Activated CD4-positive, alpha-beta T cell treated with anti-CD3 and anti-CD28 coated beads, Interleukin-2, amount 10 ng/mL, durations not matched to agents 7 days and 5 days (primary cell): ENCODE data around the gene CERS6. TPM values are rescaled to one million over a fixed set of nuclear protein-coding genes. Genes with fewer than 3 reads are reported as not detected.

Source experiments
- CTCF ChIA-PET: fragments of 350-600 bp; sonication (Branson Sonifier 250); formaldehyde crosslinking; loops from one replicate; lab custom pipeline; 2021; ENCODE audit warnings: antibody characterized with exemption; lab: Charles Lee
- POLR2A ChIA-PET: fragments of 350-600 bp; sonication (Branson Sonifier 250); formaldehyde crosslinking; loops from one replicate; lab custom pipeline; 2021; ENCODE audit warnings: antibody characterized with exemption; lab: Charles Lee
- DNase-seq: peaks from one replicate; pipeline ENCODE4 v3.0.0-alpha.2; 2020
- H3K27ac Mint-ChIP-seq: one replicate; pipeline ENCODE4 v1.8.0; 2021; ENCODE audit warnings: mild to moderate bottlenecking, moderate library complexity, mixed read lengths
- H3K27me3 Mint-ChIP-seq: one replicate; pipeline ENCODE4 v1.8.0; 2021; ENCODE audit warnings: mixed read lengths
- H3K36me3 Mint-ChIP-seq: one replicate; pipeline ENCODE4 v1.8.0; 2021; ENCODE audit warnings: low read depth, mixed read lengths
- H3K4me1 Mint-ChIP-seq: one replicate; pipeline ENCODE4 v1.8.0; 2021; ENCODE audit warnings: mixed read lengths
- H3K4me3 Mint-ChIP-seq: one replicate; pipeline ENCODE4 v1.8.0; 2021; ENCODE audit warnings: mild to moderate bottlenecking, moderate library complexity, mixed read lengths
- H3K9me3 Mint-ChIP-seq: one replicate; pipeline ENCODE4 v1.8.0; 2021; ENCODE audit warnings: mixed read lengths
- total RNA-seq, 2 experiments: library from RNA; stranded (reverse); gene quantifications; one replicate each; pipeline ENCODE4 v1.2.3, GENCODE V29; 2021

CERS6 gene
- total RNA-seq, 2 experiments from 2014 or later, result 12.1 to 14.9 TPM

DNA sequence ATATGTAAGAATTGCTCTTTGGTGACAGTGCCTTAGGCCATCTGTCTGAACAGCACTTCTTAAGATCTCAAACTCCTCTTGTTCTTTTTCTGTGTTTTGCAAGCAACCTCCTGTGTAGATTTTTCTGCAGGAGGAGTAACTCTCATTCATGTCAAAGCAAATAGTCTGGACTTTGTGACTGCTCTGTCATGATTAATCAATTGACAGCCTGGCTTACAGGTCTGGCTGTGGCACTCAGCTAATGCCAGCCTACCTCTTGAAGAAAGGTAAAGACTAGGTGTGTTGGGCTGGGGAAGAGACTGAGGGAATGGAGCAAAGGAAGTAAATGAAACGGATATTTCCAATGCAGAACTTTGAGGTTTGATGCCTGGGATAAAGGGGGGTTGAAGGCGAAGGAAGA, 156.6 kb downstream of the CERS6 start:
- Mint-ChIP-seq H3K4me3 (no peak overlapping the region), H3K36me3 (peaks cover 28% of the 10 kb centered on the region), H3K4me1 (peaks cover 17% of the 10 kb centered on the region), H3K27ac (no peak overlapping the region), H3K9me3 (peaks cover 13% of the 10 kb centered on the region), H3K27me3 (no peaks in the 10 kb centered on the region)
- no peak for DNase-seq
- CTCF ChIA-PET, result no interaction called here
- POLR2A ChIA-PET, result no interaction called here

DNA sequence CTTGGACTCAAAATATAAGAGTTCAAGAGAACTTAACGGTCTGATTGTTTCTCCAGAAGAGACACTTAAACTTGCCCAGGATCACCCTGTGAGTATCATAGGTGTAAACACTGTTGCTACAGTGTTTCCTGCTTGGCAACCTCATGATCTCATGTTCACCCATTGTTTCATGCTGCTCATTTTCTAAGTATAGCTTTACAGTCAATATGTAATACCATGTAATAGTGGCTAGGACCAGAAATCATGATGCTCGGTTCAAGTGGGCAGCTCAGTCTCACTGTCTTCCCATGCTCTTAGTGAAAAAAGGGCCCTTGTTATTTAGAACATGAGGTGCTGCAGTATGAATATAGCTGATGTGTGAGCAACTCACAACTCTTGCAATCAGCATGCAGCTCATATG, 157.5 kb downstream of the CERS6 start:
- no peak for DNase-seq
- Mint-ChIP-seq H3K4me1 (peaks cover 15% of the 10 kb centered on the region), H3K36me3 (peaks cover 25% of the 10 kb centered on the region), H3K9me3 (peaks cover 13% of the 10 kb centered on the region), H3K4me3 (no peak overlapping the region), H3K27me3 (no peaks in the 10 kb centered on the region), H3K27ac (no peak overlapping the region)
- ChIA-PET POLR2A (no interaction called here), CTCF (no interaction called here)

DNA sequence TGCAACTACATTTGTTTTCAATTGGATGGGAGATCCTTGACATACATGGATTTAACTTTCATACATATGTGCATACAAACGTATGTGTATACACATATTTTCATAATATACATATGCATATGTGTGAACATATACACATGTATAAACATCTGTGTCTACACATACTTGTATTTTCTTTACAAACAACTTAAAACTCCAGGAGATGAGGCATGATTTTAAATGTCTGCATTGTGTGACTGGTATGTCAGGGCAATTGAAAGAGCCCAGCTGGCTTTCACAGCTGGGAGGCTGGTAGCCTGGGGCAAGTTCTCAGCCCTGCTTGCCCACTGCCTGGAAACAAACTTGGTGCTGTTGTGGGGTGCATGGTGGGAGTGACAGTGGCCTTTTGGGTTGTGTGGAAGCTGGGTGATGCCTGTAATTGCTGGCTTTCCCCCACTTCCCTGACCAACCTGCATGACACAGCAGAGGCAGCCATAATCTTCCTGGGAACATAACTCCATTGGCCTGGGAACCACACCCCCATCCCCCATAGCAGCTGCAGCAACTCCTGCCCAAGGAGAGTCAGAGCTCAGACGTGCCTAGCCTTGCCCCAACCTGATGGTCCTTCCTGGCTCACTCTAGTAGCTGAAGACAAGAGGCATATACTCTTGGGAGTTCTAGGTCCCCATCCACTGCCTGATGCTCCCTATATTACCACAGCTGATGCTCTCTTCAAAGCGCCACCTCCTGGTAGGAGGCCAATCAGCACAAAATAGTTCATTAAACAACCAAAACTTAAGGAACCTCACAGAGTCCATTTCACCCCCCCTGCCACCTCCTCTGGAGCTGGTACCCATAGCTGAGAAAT, 158.3 kb downstream of the CERS6 start:
- peaks cover 25% of the 10 kb centered on the region for H3K36me3 Mint-ChIP-seq
- H3K9me3 Mint-ChIP-seq, result peaks cover 13% of the 10 kb centered on the region
- no peaks in the 10 kb centered on the region for H3K27me3 Mint-ChIP-seq
- H3K4me3 Mint-ChIP-seq, result no peak overlapping the region
- H3K4me1 Mint-ChIP-seq, result peaks cover 15% of the 10 kb centered on the region
- H3K27ac Mint-ChIP-seq, result no peak overlapping the region
- ChIA-PET CTCF (no interaction called here), POLR2A (no interaction called here)
- DNase-seq, result no peak

DNA sequence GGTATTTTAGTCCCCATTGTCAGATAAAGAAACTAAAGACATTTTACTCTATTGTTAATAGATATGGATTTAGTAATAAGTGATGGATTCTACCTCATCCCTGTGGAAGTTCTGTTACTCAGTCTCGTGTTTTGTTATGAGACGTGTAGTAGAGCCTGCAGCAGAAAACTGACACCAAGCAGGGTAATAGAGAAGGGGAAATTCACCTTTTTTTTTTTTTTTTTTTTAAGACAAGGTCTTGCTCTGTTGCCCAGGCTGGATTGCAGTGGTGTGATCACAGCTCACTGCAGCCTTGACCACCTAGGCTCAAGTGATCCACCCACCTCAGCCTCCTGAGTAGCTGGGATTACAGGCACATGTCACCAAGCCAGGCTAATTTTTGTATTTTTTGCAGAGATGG, 164.5 kb downstream of the CERS6 start:
- Mint-ChIP-seq H3K27me3 (no peaks in the 10 kb centered on the region), H3K4me3 (no peak overlapping the region), H3K4me1 (peaks cover 4% of the 10 kb centered on the region), H3K36me3 (peaks cover 4% of the 10 kb centered on the region), H3K9me3 (peaks cover 7% of the 10 kb centered on the region), H3K27ac (no peak overlapping the region)
- ChIA-PET CTCF (no interaction called here), POLR2A (no interaction called here)
- no peak for DNase-seq

DNA sequence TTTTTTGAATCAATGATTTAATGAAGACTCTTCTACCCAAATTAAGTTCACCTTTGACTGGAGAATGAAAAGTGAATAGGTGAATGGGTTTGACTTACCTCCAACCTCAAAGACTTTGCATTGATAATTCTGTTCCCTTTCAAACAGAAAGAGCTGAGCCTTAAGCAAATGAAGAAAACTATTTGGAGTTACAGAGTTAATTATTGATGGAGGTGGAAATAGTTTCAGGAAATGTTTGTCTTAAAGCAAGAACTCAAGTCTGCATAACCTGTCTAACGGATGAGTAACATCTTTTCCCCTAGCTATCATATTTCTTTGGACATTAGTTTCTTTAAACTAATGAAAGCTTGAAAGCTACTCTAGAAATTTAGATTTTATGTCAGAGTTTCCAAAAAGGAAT, 166.5 kb downstream of the CERS6 start:
- peaks cover 4% of the 10 kb centered on the region for H3K4me1 Mint-ChIP-seq
- no peaks in the 10 kb centered on the region for H3K36me3 Mint-ChIP-seq
- DNase-seq, result no peak
- H3K27ac Mint-ChIP-seq, result no peak overlapping the region
- POLR2A ChIA-PET, result no interaction called here
- CTCF ChIA-PET, result no interaction called here
- no peaks in the 10 kb centered on the region for H3K27me3 Mint-ChIP-seq
- H3K4me3 Mint-ChIP-seq, result no peak overlapping the region
- H3K9me3 Mint-ChIP-seq, result no peaks in the 10 kb centered on the region

DNA sequence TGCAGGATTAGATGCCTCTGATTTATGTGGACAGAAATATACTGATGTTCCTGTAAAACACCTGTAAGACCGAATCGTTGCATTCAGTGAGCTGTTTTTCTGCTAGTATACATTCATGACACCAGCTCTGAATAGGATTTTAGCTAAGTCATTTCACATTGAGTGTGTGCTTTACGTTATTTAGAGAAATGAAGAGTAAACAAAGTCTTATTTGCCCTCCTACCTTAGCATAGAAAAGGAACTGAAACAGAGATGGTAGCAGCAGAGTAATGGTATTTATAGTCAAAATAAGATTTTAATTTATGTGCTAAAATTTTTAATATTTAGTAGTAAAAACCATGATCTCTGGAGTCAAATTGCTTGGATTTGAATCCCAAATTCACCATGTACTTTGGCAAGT, 168.0 kb downstream of the CERS6 start:
- ChIA-PET POLR2A (no interaction called here), CTCF (no interaction called here)
- no peaks in the 10 kb centered on the region for H3K9me3 Mint-ChIP-seq
- no peaks in the 10 kb centered on the region for H3K36me3 Mint-ChIP-seq
- H3K27ac Mint-ChIP-seq, result no peak overlapping the region
- no peak for DNase-seq
- H3K27me3 Mint-ChIP-seq, result no peaks in the 10 kb centered on the region
- H3K4me3 Mint-ChIP-seq, result no peak overlapping the region
- H3K4me1 Mint-ChIP-seq, result peaks cover 4% of the 10 kb centered on the region

DNA sequence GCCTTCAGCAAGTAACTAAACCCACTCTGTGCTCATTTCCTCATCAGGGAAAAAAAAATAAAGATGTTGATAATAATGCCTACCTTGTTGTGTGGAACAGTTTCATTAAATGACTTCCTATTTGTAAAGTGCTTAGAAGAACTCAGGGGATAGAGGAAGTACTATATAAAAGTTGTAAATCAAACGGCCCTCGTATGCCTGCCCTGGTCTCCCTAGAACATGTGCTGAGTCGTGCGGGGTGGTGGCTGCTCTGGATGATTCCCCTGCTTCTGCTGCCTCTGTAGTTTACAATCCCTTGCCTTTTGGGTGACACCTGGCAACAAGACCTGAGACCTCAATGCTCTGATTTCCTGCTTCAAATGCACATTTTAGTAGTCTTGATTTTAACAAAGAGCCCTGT, 170.0 kb downstream of the CERS6 start:
- no peaks in the 10 kb centered on the region for H3K9me3 Mint-ChIP-seq
- H3K4me3 Mint-ChIP-seq, result no peak overlapping the region
- H3K4me1 Mint-ChIP-seq, result peaks cover 4% of the 10 kb centered on the region
- H3K27me3 Mint-ChIP-seq, result no peaks in the 10 kb centered on the region
- no peaks in the 10 kb centered on the region for H3K36me3 Mint-ChIP-seq
- ChIA-PET CTCF (no interaction called here), POLR2A (no interaction called here)
- DNase-seq, result no peak
- no peak overlapping the region for H3K27ac Mint-ChIP-seq

DNA sequence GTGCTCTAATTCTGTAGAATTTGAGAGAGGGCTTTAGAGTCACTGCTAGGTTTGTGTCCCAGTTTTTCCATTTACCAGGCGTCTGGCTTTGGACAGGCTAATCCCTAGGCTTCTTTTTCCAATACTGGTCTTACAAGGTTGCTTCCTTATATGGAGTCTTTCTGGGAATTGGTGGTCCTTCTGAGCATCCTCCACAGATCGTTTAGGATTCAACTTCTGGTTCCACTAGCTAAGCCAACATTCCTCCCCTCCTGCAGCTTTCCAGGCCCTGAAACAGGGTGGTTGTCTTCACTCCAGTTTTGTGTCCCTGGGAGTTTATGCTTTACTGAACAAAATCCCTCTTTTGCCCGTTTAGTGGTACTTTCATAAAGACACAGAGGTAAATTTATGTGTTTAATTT, 170.6 kb downstream of the CERS6 start:
- ChIA-PET CTCF (no interaction called here), POLR2A (no interaction called here)
- H3K4me3 Mint-ChIP-seq, result no peak overlapping the region
- no peak for DNase-seq
- no peaks in the 10 kb centered on the region for H3K27me3 Mint-ChIP-seq
- no peaks in the 10 kb centered on the region for H3K9me3 Mint-ChIP-seq
- peaks cover 4% of the 10 kb centered on the region for H3K4me1 Mint-ChIP-seq
- no peak overlapping the region for H3K27ac Mint-ChIP-seq
- no peaks in the 10 kb centered on the region for H3K36me3 Mint-ChIP-seq

DNA sequence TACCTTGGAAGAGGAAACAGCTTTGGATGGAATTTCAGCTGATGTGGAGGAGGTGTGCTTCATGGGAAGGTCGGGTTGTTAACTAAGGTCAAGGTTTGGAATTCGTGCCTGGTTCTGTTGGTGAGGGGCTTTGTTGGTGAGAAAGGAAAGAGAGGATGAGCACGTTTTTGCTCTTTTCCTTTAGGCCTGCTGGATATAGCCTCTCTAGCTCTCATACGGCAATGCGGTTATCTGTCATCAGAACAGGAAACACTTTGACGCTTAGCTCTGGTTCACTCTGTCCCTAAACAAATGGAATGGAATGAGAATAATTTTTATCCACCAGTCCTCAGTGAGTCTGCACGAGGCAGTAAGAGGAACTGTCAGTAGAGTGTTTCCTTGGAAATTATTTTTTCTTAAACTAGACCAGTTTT, 176.6 kb downstream of the CERS6 start:
- CTCF ChIA-PET, result no interaction called here
- POLR2A ChIA-PET, result interaction anchor here (0.6 kb wide), 1 partner anchor 274 kb away, joined by 7 read pairs; no protein-coding TSS in a partner anchor
- no peak for DNase-seq
- H3K36me3 Mint-ChIP-seq, result peaks cover 9% of the 10 kb centered on the region
- H3K27me3 Mint-ChIP-seq, result no peaks in the 10 kb centered on the region
- peaks cover 7% of the 10 kb centered on the region for H3K4me1 Mint-ChIP-seq
- H3K4me3 Mint-ChIP-seq, result no peak overlapping the region
- H3K9me3 Mint-ChIP-seq, result no peaks in the 10 kb centered on the region
- H3K27ac Mint-ChIP-seq, result no peak overlapping the region

DNA sequence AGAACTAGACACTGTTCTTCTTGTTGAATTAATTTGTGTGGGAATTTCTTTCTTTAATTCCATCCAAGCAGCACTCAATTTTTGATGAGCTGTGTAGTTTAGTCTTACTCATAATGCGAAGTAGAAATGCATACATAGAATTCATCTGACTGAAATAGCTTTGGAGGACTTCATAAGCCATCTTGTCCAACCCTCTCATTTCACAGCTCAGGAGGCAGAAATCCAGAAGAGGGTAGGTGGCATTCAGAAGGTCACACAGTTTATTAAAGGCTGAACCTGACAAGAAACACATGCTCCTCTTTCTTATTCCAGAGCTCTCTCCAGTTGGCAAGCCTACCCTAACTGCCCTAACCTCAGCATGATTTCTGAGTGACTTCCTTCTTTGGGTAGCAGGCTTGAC, 177.1 kb downstream of the CERS6 start:
- peaks cover 7% of the 10 kb centered on the region for H3K4me1 Mint-ChIP-seq
- ChIA-PET POLR2A (no interaction called here), CTCF (no interaction called here)
- no peaks in the 10 kb centered on the region for H3K9me3 Mint-ChIP-seq
- no peak overlapping the region for H3K4me3 Mint-ChIP-seq
- no peaks in the 10 kb centered on the region for H3K27me3 Mint-ChIP-seq
- H3K36me3 Mint-ChIP-seq, result peaks cover 9% of the 10 kb centered on the region
- no peak for DNase-seq
- no peak overlapping the region for H3K27ac Mint-ChIP-seq

DNA sequence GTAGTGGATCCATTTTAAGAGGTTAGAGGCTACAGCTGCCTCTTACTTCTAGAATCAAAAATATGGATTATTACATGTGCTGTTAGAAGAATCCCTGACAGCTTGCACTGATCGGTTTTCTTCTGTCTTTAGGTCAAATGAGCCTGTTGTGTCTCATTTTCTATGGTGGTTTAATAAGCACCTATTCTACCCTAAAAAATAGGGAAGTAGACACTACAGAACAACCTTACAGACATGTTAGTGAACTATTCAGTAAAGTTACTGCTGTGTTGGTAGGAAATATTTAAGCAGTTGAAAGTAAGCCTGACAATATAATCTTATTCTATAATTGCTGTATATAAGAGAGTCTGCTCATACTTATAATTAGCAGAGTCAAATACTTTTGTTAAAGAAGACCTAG, 177.8 kb downstream of the CERS6 start:
- POLR2A ChIA-PET, result no interaction called here
- no peak overlapping the region for H3K4me3 Mint-ChIP-seq
- H3K27ac Mint-ChIP-seq, result no peak overlapping the region
- H3K27me3 Mint-ChIP-seq, result no peaks in the 10 kb centered on the region
- DNase-seq, result no peak
- CTCF ChIA-PET, result no interaction called here
- H3K9me3 Mint-ChIP-seq, result no peaks in the 10 kb centered on the region
- peaks cover 9% of the 10 kb centered on the region for H3K36me3 Mint-ChIP-seq
- H3K4me1 Mint-ChIP-seq, result peaks cover 7% of the 10 kb centered on the region

DNA sequence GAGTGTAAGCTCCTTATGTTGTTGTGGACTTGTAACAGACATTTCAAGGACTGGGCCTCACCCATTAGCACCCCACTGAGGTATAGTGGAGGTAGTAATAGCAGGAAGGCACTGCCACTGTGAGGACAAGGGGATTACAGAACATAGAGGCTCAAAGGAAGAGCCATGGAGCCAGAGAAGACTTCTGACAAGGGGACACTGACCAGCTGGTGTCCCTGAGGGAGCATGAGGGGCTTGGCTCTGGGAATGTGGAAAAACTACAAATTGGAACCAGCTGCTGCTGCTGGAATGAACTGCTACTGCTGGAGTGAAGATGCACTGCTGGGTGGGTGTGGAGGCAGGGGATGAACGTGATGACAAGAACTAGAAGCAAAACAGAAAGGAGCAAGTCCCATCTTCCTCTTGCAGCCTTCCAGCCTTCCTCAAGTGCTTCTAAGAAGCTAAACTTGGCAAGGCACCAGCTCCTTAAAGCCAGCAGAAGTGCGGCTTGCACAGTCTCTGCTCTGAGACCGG, 179.0 kb downstream of the CERS6 start:
- ChIA-PET CTCF (no interaction called here), POLR2A (no interaction called here)
- H3K9me3 Mint-ChIP-seq, result no peaks in the 10 kb centered on the region
- H3K4me1 Mint-ChIP-seq, result peaks cover 7% of the 10 kb centered on the region
- H3K36me3 Mint-ChIP-seq, result peaks cover 9% of the 10 kb centered on the region
- H3K27ac Mint-ChIP-seq, result no peak overlapping the region
- H3K27me3 Mint-ChIP-seq, result no peaks in the 10 kb centered on the region
- no peak overlapping the region for H3K4me3 Mint-ChIP-seq
- DNase-seq, result no peak

DNA sequence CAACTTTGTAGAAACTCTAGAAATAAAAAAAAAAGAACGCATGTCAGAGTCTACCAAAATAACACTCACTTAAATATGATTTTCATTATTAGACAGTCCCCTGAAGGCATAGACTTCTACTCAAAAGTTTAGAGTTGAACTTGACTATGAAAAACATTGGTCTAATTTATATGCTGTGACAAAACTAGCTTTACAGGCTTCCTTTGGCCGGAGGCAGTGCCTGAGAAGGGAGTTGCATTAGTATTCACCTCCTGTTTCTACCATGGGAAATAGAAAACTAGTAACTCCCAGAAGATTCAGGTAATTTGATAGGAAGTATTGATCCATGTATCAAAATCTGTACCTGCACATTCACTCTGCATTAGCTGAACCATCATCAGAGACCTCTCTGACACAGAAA, 182.9 kb downstream of the CERS6 start:
- H3K9me3 Mint-ChIP-seq, result no peaks in the 10 kb centered on the region
- no peak overlapping the region for H3K4me3 Mint-ChIP-seq
- no peaks in the 10 kb centered on the region for H3K27me3 Mint-ChIP-seq
- H3K27ac Mint-ChIP-seq, result no peak overlapping the region
- H3K36me3 Mint-ChIP-seq, result peaks cover 3% of the 10 kb centered on the region
- DNase-seq, result no peak
- ChIA-PET CTCF (no interaction called here), POLR2A (no interaction called here)
- peaks cover 1% of the 10 kb centered on the region for H3K4me1 Mint-ChIP-seq

DNA sequence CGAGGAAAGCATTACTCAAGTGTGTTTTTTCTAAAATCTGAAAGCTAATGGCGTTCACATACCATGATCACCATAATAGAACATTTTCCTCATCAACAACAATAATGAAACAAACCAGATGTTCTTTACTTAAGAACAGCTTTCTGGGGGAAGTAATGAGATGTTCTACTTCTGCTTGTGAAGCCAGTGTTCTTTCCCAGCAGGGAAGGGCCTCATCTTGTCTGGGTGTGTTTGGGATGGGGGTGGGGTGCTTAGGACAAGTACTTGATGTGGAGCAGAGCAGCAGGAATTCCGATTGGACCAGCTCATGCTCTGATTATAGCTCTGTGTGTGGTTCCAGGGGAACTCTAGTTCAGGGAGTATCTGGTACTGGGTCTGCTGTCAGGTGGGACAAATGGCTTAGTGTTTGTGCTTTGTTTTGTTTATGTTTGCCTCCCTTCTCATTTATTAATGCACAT, 183.4 kb downstream of the CERS6 start:
- Mint-ChIP-seq H3K27me3 (no peaks in the 10 kb centered on the region), H3K4me3 (no peak overlapping the region), H3K27ac (no peak overlapping the region), H3K9me3 (no peaks in the 10 kb centered on the region), H3K4me1 (peaks cover 6% of the 10 kb centered on the region), H3K36me3 (peaks cover 3% of the 10 kb centered on the region)
- DNase-seq, result no peak
- CTCF ChIA-PET, result no interaction called here
- POLR2A ChIA-PET, result no interaction called here
